ENCODE data around the gene ANG. TPM values are rescaled to one million over a fixed set of nuclear protein-coding genes. Genes with fewer than 3 reads are reported as not detected.
A peak's percentile ranks its signal among the peaks of the same experiment; 100 is the strongest.

Gene ANG
- total RNA-seq, 1 experiment from 2014 or later = 1.7 TPM

DNA sequence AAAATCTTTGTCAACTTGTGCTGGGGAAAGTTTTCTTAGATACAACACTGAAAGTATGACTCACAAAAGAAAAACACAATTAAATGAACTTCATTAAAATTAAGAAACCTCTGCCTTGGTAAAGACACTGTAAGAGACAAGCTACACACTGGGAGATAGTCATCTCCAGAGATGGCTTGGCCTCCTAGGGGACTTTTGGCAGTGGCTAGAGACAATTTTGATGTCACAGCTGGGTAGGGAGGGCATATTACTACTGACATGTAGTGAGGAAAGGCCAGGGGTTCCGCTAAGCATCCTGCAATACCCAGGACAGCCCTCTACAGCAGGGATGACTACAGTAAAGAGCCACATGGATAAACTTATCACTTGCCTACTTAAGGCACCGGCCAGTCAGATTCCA, 12.9 kb upstream of the ANG start:
- POLR2A ChIA-PET = interaction anchor here (0.6 kb wide), 1 partner anchor 212 kb away, joined by 3 read pairs; no protein-coding TSS in a partner anchor
- intact Hi-C loops (cut with micrococcal nuclease) = no loop called here
- Mint-ChIP-seq H3K9me3 (ENCODE audit: unreplicated experiment) (no peaks in the 10 kb centered on the region), H3K27me3 (ENCODE audit: insufficient read depth, unreplicated experiment) (no peaks in the 10 kb centered on the region), H3K27ac (ENCODE audit: low read depth, unreplicated experiment) (no peak overlapping the region), H3K36me3 (ENCODE audit: insufficient read depth, unreplicated experiment) (no peaks in the 10 kb centered on the region), H3K4me3 (ENCODE audit: unreplicated experiment) (no peak overlapping the region), H3K4me1 (ENCODE audit: insufficient read depth, unreplicated experiment) (peaks cover 6% of the 10 kb centered on the region)
- CTCF ChIA-PET = interaction anchor here (0.7 kb wide), 1 partner anchor 180 kb away, joined by 3 read pairs; no protein-coding TSS in a partner anchor
- DNase-seq (ENCODE audit: unreplicated experiment) = no peak
- BruUV-seq (replicated peaks) = no TSS peak
- TF ChIP-seq, protein P1, sequence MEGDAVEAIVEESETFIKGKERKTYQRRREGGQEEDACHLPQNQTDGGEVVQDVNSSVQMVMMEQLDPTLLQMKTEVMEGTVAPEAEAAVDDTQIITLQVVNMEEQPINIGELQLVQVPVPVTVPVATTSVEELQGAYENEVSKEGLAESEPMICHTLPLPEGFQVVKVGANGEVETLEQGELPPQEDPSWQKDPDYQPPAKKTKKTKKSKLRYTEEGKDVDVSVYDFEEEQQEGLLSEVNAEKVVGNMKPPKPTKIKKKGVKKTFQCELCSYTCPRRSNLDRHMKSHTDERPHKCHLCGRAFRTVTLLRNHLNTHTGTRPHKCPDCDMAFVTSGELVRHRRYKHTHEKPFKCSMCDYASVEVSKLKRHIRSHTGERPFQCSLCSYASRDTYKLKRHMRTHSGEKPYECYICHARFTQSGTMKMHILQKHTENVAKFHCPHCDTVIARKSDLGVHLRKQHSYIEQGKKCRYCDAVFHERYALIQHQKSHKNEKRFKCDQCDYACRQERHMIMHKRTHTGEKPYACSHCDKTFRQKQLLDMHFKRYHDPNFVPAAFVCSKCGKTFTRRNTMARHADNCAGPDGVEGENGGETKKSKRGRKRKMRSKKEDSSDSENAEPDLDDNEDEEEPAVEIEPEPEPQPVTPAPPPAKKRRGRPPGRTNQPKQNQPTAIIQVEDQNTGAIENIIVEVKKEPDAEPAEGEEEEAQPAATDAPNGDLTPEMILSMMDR (IDR thresholded peaks at IDR 0.05; ENCODE audit: unreplicated experiment) = no peak

DNA sequence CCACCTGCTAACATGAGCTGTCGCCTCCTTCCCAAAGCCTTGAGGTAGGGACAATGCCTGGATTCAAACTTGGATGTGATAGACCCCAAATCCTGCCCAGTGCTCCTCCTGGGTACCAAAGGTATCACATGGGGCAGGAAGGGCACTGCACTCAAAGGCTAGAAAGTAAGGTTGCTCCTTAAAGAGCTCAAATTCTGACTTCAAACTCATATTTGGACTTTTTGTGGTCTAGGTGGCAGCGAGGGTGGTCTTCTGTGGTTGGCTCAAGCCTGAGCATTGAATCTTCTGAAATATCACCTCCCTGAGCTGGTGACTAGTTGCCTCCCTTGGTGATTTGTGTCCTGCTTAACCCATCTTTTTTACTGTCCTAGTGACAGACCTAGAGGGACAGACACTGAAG, 12.5 kb upstream of the ANG start:
- POLR2A ChIA-PET = interaction anchor here (0.6 kb wide), 1 partner anchor 213 kb away, joined by 3 read pairs; no protein-coding TSS in a partner anchor
- CTCF ChIA-PET = interaction anchor here (0.7 kb wide), 2 partner anchors 180 to 231 kb away, joined by 3 read pairs; no protein-coding TSS in a partner anchor
- Mint-ChIP-seq H3K4me3 (ENCODE audit: unreplicated experiment) (no peak overlapping the region), H3K27me3 (ENCODE audit: insufficient read depth, unreplicated experiment) (no peaks in the 10 kb centered on the region), H3K27ac (ENCODE audit: low read depth, unreplicated experiment) (no peak overlapping the region), H3K9me3 (ENCODE audit: unreplicated experiment) (no peaks in the 10 kb centered on the region), H3K36me3 (ENCODE audit: insufficient read depth, unreplicated experiment) (peaks cover under 1% of the 10 kb centered on the region), H3K4me1 (ENCODE audit: insufficient read depth, unreplicated experiment) (peaks cover 10% of the 10 kb centered on the region)
- no peak for DNase-seq (ENCODE audit: unreplicated experiment)
- BruUV-seq (replicated peaks) = no TSS peak
- intact Hi-C loops (cut with micrococcal nuclease) = no loop called here
- TF ChIP-seq, protein P1 (IDR thresholded peaks at IDR 0.05; ENCODE audit: unreplicated experiment) = no peak

DNA sequence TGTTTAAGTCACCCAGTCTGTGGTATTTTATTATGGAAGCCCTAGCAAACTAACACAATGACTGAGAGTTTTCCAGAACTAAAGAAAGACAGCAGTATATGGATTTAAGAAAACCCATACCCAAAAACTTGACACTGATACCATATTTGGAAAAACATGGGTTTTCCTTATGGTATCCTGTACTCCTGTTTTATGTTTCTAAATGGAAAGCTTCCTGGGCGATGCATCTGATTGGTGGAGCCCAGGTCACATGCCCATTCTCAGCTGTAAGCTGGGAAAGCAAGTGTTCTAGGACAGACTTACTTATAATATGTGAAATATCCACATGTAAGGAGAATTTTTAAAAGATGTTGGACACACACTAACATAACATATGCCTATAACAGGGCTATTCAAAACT, 8.7 kb upstream of the ANG start:
- TF ChIP-seq, protein P1 (IDR thresholded peaks at IDR 0.05; ENCODE audit: unreplicated experiment) = no peak
- no peaks in the 10 kb centered on the region for H3K27me3 Mint-ChIP-seq (ENCODE audit: insufficient read depth, unreplicated experiment)
- intact Hi-C loops (cut with micrococcal nuclease) = loop anchor here (5.0 kb wide), 1 partner anchor 422 kb away; the partner anchor contains the start of gene TMEM253
- ChIA-PET POLR2A (interaction anchor here (0.7 to 7.3 kb wide), 8 partner anchors 11 to 337 kb away, joined by 3 to 182 read pairs (median 46); partner anchors contain the start of genes APEX1, OSGEP, PARP2 and TEP1), CTCF (interaction anchor here (0.9 to 10.2 kb wide), 12 partner anchors 8 to 353 kb away, joined by 3 to 89 read pairs (median 6); no protein-coding TSS in a partner anchor)
- no peak overlapping the region for H3K27ac Mint-ChIP-seq (ENCODE audit: low read depth, unreplicated experiment)
- H3K36me3 Mint-ChIP-seq (ENCODE audit: insufficient read depth, unreplicated experiment) = peaks cover 11% of the 10 kb centered on the region
- peak; percentile 64 for DNase-seq (ENCODE audit: unreplicated experiment)
- no peak overlapping the region for H3K4me3 Mint-ChIP-seq (ENCODE audit: unreplicated experiment)
- peaks cover 20% of the 10 kb centered on the region for H3K4me1 Mint-ChIP-seq (ENCODE audit: insufficient read depth, unreplicated experiment)
- no peaks in the 10 kb centered on the region for H3K9me3 Mint-ChIP-seq (ENCODE audit: unreplicated experiment)
- no TSS peak for BruUV-seq (replicated peaks)

DNA sequence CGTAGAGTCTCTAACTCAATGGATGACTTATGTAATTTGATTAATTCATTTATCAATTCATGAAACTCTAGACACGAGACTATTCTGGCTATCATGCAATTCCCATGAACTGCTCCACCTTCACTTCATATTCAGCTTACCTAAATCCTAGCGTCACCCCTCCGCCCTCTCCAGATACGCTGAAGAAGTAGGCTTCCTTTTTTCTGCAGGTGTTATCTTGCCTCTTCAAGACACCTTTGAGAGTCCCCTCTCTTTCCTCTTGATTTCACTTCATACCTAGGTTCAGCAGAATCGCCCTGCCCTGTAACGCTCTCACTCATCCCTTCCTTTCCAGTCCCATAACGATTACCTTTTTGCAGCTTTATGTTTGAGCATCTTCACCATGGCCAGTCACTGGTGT, 8.2 kb upstream of the ANG start:
- Mint-ChIP-seq H3K4me1 (ENCODE audit: insufficient read depth, unreplicated experiment) (peaks cover 20% of the 10 kb centered on the region), H3K36me3 (ENCODE audit: insufficient read depth, unreplicated experiment) (peaks cover 11% of the 10 kb centered on the region), H3K27me3 (ENCODE audit: insufficient read depth, unreplicated experiment) (no peaks in the 10 kb centered on the region), H3K4me3 (ENCODE audit: unreplicated experiment) (no peak overlapping the region), H3K9me3 (ENCODE audit: unreplicated experiment) (no peaks in the 10 kb centered on the region), H3K27ac (ENCODE audit: low read depth, unreplicated experiment) (no peak overlapping the region)
- POLR2A ChIA-PET = interaction anchor here (0.7 to 7.3 kb wide), 12 partner anchors 8 to 363 kb away, joined by 3 to 182 read pairs (median 18); partner anchors contain the start of genes APEX1, OSGEP, PARP2 and TEP1
- DNase-seq (ENCODE audit: unreplicated experiment) = no peak
- CTCF ChIA-PET = interaction anchor here (0.9 to 10.2 kb wide), 14 partner anchors 8 to 353 kb away, joined by 3 to 89 read pairs (median 6); no protein-coding TSS in a partner anchor
- TF ChIP-seq, protein P1 (IDR thresholded peaks at IDR 0.05; ENCODE audit: unreplicated experiment) = no peak
- intact Hi-C loops (cut with micrococcal nuclease) = loop anchor here (5.0 kb wide), 1 partner anchor 422 kb away; the partner anchor contains the start of gene TMEM253
- no TSS peak for BruUV-seq (replicated peaks)
